ENCODE measurements around the gene NTM. TPM values are rescaled to one million over a fixed set of nuclear protein-coding genes. Genes with fewer than 3 reads are reported as not detected.
"Not testable (repeated sequence)": the region's sequence is repeated elsewhere in the genome, so short reads cannot be mapped to it uniquely, and the experiment has no call there.

Gene NTM
- total RNA-seq, result not detected

- peak; percentile 98 for ATAC-seq
- DNase-seq (ENCODE audit: low spot score), result peak; percentile 66
Measured at GRCh38 chr11:131370090-131370751, at the start of gene NTM. Gene NTM, plus strand, starts transcription at chr11:131370615.

- no peak for ATAC-seq
Measured at GRCh38 chr11:131324921-131325570, 45.4 kb upstream of the NTM start.

GRCh38 chr11:131326829-131327228, 43.6 kb upstream of the NTM start:
- ATAC-seq, result no peak
- DNase-seq (ENCODE audit: low spot score), result no peak

More at GRCh38 chr11:131324921-131325570, 45.4 kb upstream of the NTM start:
- no peak for DNase-seq (ENCODE audit: low spot score)

GRCh38 chr11:131327421-131327820, 43.0 kb upstream of the NTM start:
- ATAC-seq, result no peak
- no peak for DNase-seq (ENCODE audit: low spot score)

- ATAC-seq (no peak), DNase-seq (ENCODE audit: low spot score) (no peak)
Measured at GRCh38 chr11:131328843-131329242, 41.6 kb upstream of the NTM start.

- ATAC-seq, result no peak
- DNase-seq (ENCODE audit: low spot score), result no peak
Measured at GRCh38 chr11:131331010-131331409, 39.4 kb upstream of the NTM start.

GRCh38 chr11:131331546-131331945, 38.9 kb upstream of the NTM start:
- no peak for ATAC-seq

GRCh38 chr11:131334601-131335000, 35.8 kb upstream of the NTM start:
- ATAC-seq, result no peak
- DNase-seq (ENCODE audit: low spot score), result no peak

More at GRCh38 chr11:131331546-131331945, 38.9 kb upstream of the NTM start:
- no peak for DNase-seq (ENCODE audit: low spot score)

- DNase-seq (ENCODE audit: low spot score); ATAC-seq: not testable (repeated sequence)
Measured at GRCh38 chr11:131341900-131342299, 28.5 kb upstream of the NTM start.

GRCh38 chr11:131342442-131342841, 28.0 kb upstream of the NTM start:
- ATAC-seq; DNase-seq (ENCODE audit: low spot score): not testable (repeated sequence)

GRCh38 chr11:131345406-131345805, 25.0 kb upstream of the NTM start:
- DNase-seq (ENCODE audit: low spot score) (no peak), ATAC-seq (no peak)

- no peak for DNase-seq (ENCODE audit: low spot score)
- ATAC-seq, result no peak
Measured at GRCh38 chr11:131349368-131350086, 20.9 kb upstream of the NTM start.

- DNase-seq (ENCODE audit: low spot score), result no peak
- no peak for ATAC-seq
Measured at GRCh38 chr11:131350872-131351271, 19.5 kb upstream of the NTM start.

- ATAC-seq, result no peak
- DNase-seq (ENCODE audit: low spot score), result no peak
Measured at GRCh38 chr11:131351848-131352247, 18.6 kb upstream of the NTM start.

- ATAC-seq, result no peak
- no peak for DNase-seq (ENCODE audit: low spot score)
Measured at GRCh38 chr11:131353766-131354165, 16.6 kb upstream of the NTM start.

- DNase-seq (ENCODE audit: low spot score) (no peak), ATAC-seq (no peak)
Measured at GRCh38 chr11:131354251-131354701, 16.1 kb upstream of the NTM start.

GRCh38 chr11:131356206-131356605, 14.2 kb upstream of the NTM start:
- ATAC-seq, result no peak

GRCh38 chr11:131365329-131365930, 5.0 kb upstream of the NTM start:
- ATAC-seq (no peak), DNase-seq (ENCODE audit: low spot score) (no peak)

More at GRCh38 chr11:131356206-131356605, 14.2 kb upstream of the NTM start:
- no peak for DNase-seq (ENCODE audit: low spot score)

GRCh38 chr11:131370901-131371790, 731 bp downstream of the NTM start:
- DNase-seq (ENCODE audit: low spot score), result no peak
- peak; percentile 37 for ATAC-seq

GRCh38 chr11:131371791-131372104, 1.3 kb downstream of the NTM start:
- DNase-seq (ENCODE audit: low spot score), result no peak

More at GRCh38 chr11:131371791-131372104, 1.3 kb downstream of the NTM start:
- no peak for ATAC-seq
